Measurements from ENCODE around the gene USP50.

The USP50 gene

DNA sequence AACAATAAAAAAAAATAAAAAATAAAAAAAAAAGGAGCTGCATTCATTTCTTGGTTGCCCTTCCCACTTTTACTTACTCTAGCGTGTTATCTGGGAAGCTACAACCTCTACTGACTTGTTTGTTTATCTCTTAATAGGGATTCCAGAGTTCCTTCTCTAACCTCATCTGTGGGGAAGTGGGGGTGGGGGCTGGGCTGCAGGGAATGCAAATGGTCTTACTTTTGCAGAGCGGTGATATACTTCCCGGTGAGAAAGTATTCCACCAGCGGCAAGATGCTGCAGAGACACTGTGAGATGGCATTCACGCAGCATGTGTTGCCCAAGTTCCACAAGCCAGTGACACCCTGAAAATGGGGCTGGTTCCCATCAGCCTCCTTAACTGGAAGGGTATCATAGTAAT, 2.1 kb downstream of the USP50 start:
- TF ChIP-seq, protein P1, sequence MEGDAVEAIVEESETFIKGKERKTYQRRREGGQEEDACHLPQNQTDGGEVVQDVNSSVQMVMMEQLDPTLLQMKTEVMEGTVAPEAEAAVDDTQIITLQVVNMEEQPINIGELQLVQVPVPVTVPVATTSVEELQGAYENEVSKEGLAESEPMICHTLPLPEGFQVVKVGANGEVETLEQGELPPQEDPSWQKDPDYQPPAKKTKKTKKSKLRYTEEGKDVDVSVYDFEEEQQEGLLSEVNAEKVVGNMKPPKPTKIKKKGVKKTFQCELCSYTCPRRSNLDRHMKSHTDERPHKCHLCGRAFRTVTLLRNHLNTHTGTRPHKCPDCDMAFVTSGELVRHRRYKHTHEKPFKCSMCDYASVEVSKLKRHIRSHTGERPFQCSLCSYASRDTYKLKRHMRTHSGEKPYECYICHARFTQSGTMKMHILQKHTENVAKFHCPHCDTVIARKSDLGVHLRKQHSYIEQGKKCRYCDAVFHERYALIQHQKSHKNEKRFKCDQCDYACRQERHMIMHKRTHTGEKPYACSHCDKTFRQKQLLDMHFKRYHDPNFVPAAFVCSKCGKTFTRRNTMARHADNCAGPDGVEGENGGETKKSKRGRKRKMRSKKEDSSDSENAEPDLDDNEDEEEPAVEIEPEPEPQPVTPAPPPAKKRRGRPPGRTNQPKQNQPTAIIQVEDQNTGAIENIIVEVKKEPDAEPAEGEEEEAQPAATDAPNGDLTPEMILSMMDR (IDR thresholded peaks at IDR 0.05; ENCODE audit: low read depth, low read length, missing control alignments) = no peak
- no peak for DNase-seq (ENCODE audit: low read depth)
- in situ Hi-C loops (cut with HindIII; ENCODE audit: low sequenced_read_pairs) = no loop called here
- no peak overlapping the region for H3K4me3 ChIP-seq (ENCODE audit: low read depth, low read length)

- no peak for DNase-seq (ENCODE audit: low read depth)
- in situ Hi-C loops (cut with HindIII; ENCODE audit: low sequenced_read_pairs) = no loop called here
- H3K4me3 ChIP-seq (ENCODE audit: low read depth, low read length) = no peak overlapping the region
- TF ChIP-seq, protein P1 (IDR thresholded peaks at IDR 0.05; ENCODE audit: low read depth, low read length, missing control alignments) = no peak
These were observed 2.9 kb downstream of the USP50 start for GRCh38 chr15:50543556-50543955.

GRCh38 chr15:50542887-50543210, 3.6 kb downstream of the USP50 start:
- TF ChIP-seq, protein P1 (IDR thresholded peaks at IDR 0.05; ENCODE audit: low read depth, low read length, missing control alignments) = no peak
- DNase-seq (ENCODE audit: low read depth) = no peak
- no peak overlapping the region for H3K4me3 ChIP-seq (ENCODE audit: low read depth, low read length)
- in situ Hi-C loops (cut with HindIII; ENCODE audit: low sequenced_read_pairs) = no loop called here

GRCh38 chr15:50531766-50532165, 14.7 kb downstream of the USP50 start:
- TF ChIP-seq, protein P1 (IDR thresholded peaks at IDR 0.05; ENCODE audit: low read depth, low read length, missing control alignments) = no peak
- in situ Hi-C loops (cut with HindIII; ENCODE audit: low sequenced_read_pairs) = no loop called here
- DNase-seq (ENCODE audit: low read depth) = no peak
- H3K4me3 ChIP-seq (ENCODE audit: low read depth, low read length) = no peak overlapping the region

DNA sequence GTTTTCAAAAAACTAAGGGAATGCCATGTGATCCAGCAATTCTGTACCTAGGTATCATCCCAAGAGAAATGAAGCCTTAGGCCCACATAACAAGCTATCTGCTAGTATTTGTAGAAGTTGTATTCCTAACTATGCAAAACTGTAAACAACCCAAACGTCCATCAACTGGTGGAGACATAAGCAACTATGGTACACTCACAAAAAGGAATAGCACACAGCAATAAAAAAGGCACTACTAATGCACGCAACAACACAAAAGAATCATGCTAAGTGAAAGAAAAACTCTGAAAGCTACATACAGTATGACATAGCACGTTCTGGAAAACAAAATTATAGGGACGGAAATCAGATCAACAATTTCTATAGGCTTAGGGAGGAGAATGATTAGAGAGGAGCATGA, 15.3 kb downstream of the USP50 start:
- in situ Hi-C loops (cut with HindIII; ENCODE audit: low sequenced_read_pairs) = no loop called here
- H3K4me3 ChIP-seq (ENCODE audit: low read depth, low read length) = no peak overlapping the region
- TF ChIP-seq, protein P1 (IDR thresholded peaks at IDR 0.05; ENCODE audit: low read depth, low read length, missing control alignments) = no peak
- no peak for DNase-seq (ENCODE audit: low read depth)

DNA sequence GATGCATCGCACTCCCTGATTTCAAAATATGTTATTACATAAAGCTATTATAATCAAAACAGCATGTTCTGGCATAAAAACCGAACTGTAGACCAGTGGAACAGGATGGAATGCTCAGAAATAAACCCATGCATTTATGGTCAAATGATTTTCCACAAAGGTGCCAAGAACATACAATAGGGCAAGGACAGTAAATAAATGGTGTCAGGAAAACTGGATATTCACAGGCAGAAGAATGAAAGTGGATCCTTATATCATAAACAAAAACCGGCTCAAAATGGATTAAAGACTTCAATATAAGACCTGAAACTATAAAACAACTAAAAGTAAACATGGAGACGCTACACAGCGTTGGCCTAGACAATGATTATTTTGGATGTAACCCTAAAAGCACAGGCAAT, 22.6 kb downstream of the USP50 start:
- H3K4me3 ChIP-seq (ENCODE audit: low read depth, low read length) = no peak overlapping the region
- TF ChIP-seq, protein P1 (IDR thresholded peaks at IDR 0.05; ENCODE audit: low read depth, low read length, missing control alignments) = no peak
- in situ Hi-C loops (cut with HindIII; ENCODE audit: low sequenced_read_pairs) = no loop called here
- no peak for DNase-seq (ENCODE audit: low read depth)

Measured in astrocyte of the cerebellum (primary cell).